NCI-H748 (cell line): ENCODE data around the gene UBE2D2.

Source experiments
- DNase-seq: peaks from one replicate; lab custom pipeline; 2025; ENCODE audit not compliant: unreplicated experiment; lab: John Stamatoyannopoulos, UW

UBE2D2 gene

DNA sequence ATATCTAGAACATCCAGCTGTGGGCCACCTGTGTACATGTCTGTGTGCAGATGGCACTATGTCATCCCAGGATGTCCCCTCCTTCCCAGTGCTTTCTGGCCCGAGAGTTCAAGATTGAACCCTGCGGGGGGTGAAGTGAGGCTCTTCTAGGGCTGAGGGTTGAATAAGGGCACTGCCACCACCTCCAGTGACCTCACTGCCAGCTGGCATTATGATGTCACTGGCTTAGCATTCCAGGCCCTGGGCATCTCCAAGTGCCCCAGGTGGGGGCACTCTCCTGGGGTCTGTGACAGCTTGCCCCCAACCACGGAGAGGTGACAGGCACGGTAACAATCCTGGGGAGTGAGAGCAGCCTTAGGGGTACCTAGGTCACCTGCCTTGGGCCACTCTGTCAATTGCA lies 114.1 kb downstream of the UBE2D2 start:
- DNase-seq: no peak

DNA sequence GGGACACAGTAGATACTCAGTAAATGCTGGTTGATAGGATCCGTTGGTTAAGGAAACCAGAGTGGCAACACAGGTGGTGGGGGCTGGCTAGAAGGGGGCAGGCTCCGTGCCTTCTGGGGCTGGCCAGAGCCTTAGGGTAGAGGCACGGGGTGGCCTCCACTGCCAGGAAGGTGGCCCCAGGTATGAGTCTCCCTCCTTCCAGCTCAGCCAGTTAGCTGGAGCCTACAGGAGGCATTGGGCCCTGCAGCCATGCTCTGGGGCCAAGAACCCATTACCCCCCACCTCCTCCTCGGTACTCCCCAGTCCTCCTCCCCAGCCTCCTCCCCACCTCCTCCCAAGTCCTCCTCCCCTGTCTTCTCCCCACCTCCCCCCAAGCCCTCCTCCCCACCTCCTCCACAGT lies 114.7 kb downstream of the UBE2D2 start:
- no peak for DNase-seq

DNA sequence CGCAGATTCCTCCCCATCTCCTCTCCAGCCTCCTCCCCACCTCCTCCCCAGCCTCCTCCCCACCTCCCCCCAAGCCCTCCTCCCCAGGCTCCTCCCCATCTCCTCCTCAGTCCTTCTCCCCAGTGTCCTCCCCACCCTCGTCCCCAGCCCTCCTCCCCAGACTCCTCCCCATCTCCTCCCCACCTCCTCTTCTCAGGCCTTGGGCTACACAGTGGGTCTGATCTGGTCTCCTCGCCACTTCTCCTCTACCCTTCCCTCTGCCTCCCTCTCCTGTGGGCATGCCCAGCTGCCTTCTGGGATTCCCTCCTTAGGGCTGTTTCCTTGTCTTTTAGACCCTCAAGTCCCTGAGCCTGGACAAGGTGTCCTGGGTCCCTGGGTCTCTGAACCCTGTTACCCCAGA lies 115.3 kb downstream of the UBE2D2 start:
- no peak for DNase-seq

GRCh38 chr5:139676951-139677735 lies 116.0 kb downstream of the UBE2D2 start:
- DNase-seq: peak; percentile 16
